ENCODE measurements around the gene KANSL1.

The KANSL1 gene

DNA sequence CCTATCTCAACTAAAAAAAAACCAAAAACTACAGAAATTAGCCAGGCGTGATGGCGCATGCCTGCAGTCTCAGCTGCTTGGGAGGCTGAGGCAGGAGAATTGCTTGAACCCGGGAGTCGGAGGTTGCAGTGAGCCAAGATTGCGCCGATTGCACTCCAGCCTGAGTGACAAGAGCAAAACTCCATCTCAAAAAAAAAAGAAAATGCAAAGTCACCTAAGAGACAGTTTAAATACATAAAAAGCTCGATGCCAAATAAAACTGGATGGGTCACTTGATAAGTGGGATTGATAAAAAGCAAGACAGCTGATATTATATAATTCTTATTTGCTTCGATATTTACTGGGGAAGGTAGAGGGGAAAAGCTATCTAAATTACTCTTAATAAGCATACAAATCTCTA lies 15.8 kb upstream of the KANSL1 start:
- Histone ChIP-seq H3K4me3 (ENCODE audit: control insufficient read depth in 1 of 7, extremely low read depth in 1 of 7, insufficient read depth in 4 of 7, low read depth in 2 of 7, low read length in 6 of 7) (no peak overlapping the region), H3K4me1 (ENCODE audit: control extremely low read depth in 1 of 4, control insufficient read depth in 4 of 4, insufficient read depth in 4 of 4, low read length in 3 of 4) (no peaks in the 10 kb centered on the region), H3K9me3 (ENCODE audit: control extremely low read depth in 1 of 5, control insufficient read depth in 4 of 5, insufficient read depth in 2 of 5, low read depth in 1 of 5, low read length in 4 of 5) (peaks cover 0 to 5% (median 0%) of the 10 kb centered on the region in 5 experiments), H3K36me3 (ENCODE audit: control insufficient read depth in 4 of 4, insufficient read depth in 4 of 4, low read length in 3 of 4) (peaks cover 0 to 14% (median 1%) of the 10 kb centered on the region in 4 experiments), H3K27ac (ENCODE audit: insufficient read depth in 1 of 2, low read depth in 1 of 2, low read length in 2 of 2, poor library complexity in 1 of 2, severe bottlenecking in 2 of 2) (no peak overlapping the region), H3K27me3 (replicated peaks in 2 of 5; ENCODE audit: control insufficient read depth in 4 of 5, insufficient read depth in 5 of 5, low read length in 4 of 5) (no peaks in the 10 kb centered on the region)
- ChIA-PET POLR2A (no interaction called here), CTCF (interaction anchor here (0.6 to 1.7 kb wide), 5 partner anchors 10 to 165 kb away, joined by 3 to 5 read pairs (median 3); partner anchors contain the start of gene KANSL1)
- WGBS (ENCODE audit: insufficient coverage), result 91% methylated on average over 6 of the region's 8 CpGs
- DNase-seq, result no peak

- no peaks in the 10 kb centered on the region for H3K27me3 ChIP-seq (replicated peaks in 2 of 5; ENCODE audit: control insufficient read depth in 4 of 5, insufficient read depth in 5 of 5, low read length in 4 of 5)
- CTCF ChIA-PET, result interaction anchor here (1.1 kb wide), 1 partner anchor 13 kb away, joined by 3 read pairs; the partner anchor contains the start of gene KANSL1
- peaks cover 0 to 5% (median 0%) of the 10 kb centered on the region in 5 experiments for H3K9me3 ChIP-seq (ENCODE audit: control extremely low read depth in 1 of 5, control insufficient read depth in 4 of 5, insufficient read depth in 2 of 5, low read depth in 1 of 5, low read length in 4 of 5)
- no peak overlapping the region for H3K27ac ChIP-seq (ENCODE audit: insufficient read depth in 1 of 2, low read depth in 1 of 2, low read length in 2 of 2, poor library complexity in 1 of 2, severe bottlenecking in 2 of 2)
- H3K4me3 ChIP-seq (ENCODE audit: control insufficient read depth in 1 of 7, extremely low read depth in 1 of 7, insufficient read depth in 4 of 7, low read depth in 2 of 7, low read length in 6 of 7), result no peak overlapping the region
- peaks cover 0 to 14% (median 1%) of the 10 kb centered on the region in 4 experiments for H3K36me3 ChIP-seq (ENCODE audit: control insufficient read depth in 4 of 4, insufficient read depth in 4 of 4, low read length in 3 of 4)
- H3K4me1 ChIP-seq (ENCODE audit: control extremely low read depth in 1 of 4, control insufficient read depth in 4 of 4, insufficient read depth in 4 of 4, low read length in 3 of 4), result no peaks in the 10 kb centered on the region
- no peak for DNase-seq
- POLR2A ChIA-PET, result no interaction called here
These were observed 12.7 kb upstream of the KANSL1 start for GRCh38 chr17:46205975-46206374.

DNA sequence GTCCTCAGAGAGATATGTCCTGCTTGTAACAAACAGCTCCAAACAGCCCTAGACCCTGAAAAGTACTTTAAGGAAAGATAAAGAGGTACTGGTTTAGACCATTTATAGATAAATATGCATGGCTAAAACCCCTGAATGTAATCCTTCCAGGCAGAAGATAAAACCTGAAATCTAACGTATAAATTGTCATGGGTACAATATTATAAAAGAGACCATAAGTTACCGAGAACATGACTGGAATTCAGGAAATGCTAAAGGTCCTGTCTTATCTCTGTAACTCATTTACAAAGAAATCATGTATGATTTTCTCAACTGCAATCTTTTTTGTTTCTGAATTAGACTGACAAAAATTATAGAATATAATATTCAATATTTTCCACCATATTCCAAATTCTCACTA lies 9.2 kb upstream of the KANSL1 start:
- H3K9me3 ChIP-seq (ENCODE audit: control extremely low read depth in 1 of 5, control insufficient read depth in 4 of 5, insufficient read depth in 2 of 5, low read depth in 1 of 5, low read length in 4 of 5), result peaks cover 0 to 5% (median 0%) of the 10 kb centered on the region in 5 experiments

GRCh38 chr17:46201491-46201890 lies 8.3 kb upstream of the KANSL1 start:
- WGBS (ENCODE audit: insufficient coverage), result 95% methylated on average over 2 of the region's 3 CpGs

More for the DNA sequence above, 9.2 kb upstream of the KANSL1 start:
- peaks cover 0 to 6% (median 0%) of the 10 kb centered on the region in 4 experiments for H3K4me1 ChIP-seq (ENCODE audit: control extremely low read depth in 1 of 4, control insufficient read depth in 4 of 4, insufficient read depth in 4 of 4, low read length in 3 of 4)
- WGBS (ENCODE audit: insufficient coverage), result 40% methylated on average over 1 of the region's 2 CpGs
- no peaks in the 10 kb centered on the region for H3K27me3 ChIP-seq (replicated peaks in 2 of 5; ENCODE audit: control insufficient read depth in 4 of 5, insufficient read depth in 5 of 5, low read length in 4 of 5)
- no peak overlapping the region for H3K4me3 ChIP-seq (ENCODE audit: control insufficient read depth in 1 of 7, extremely low read depth in 1 of 7, insufficient read depth in 4 of 7, low read depth in 2 of 7, low read length in 6 of 7)
- POLR2A ChIA-PET, result no interaction called here
- CTCF ChIA-PET, result interaction anchor here (1.5 to 3.2 kb wide), 3 partner anchors 8 to 10 kb away, joined by 4 to 14 read pairs (median 6); partner anchors contain the start of gene KANSL1
- no peak for DNase-seq
- peaks cover 0 to 8% (median 0%) of the 10 kb centered on the region in 4 experiments for H3K36me3 ChIP-seq (ENCODE audit: control insufficient read depth in 4 of 4, insufficient read depth in 4 of 4, low read length in 3 of 4)
- no peak overlapping the region for H3K27ac ChIP-seq (ENCODE audit: insufficient read depth in 1 of 2, low read depth in 1 of 2, low read length in 2 of 2, poor library complexity in 1 of 2, severe bottlenecking in 2 of 2)

DNA sequence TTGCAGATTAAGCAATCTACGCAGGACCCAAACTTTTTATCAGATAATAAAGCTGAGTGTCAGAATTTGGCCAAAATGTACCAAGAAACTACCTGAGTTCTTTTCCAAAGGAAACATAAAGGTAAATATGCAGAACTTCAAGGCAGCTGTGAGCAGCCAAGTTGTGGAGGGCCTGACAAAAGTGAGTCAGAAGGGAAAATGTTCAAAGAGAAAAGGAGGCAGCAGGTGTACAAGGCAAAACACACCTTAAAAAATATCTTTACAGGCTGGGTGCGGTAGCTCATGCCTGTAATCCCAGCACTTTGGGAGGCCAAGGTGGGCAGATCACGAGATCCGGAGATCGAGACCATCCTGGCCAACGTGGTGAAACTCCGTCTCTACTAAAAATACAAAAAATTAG lies 7.0 kb upstream of the KANSL1 start:
- no peak for DNase-seq
- H3K27me3 ChIP-seq (replicated peaks in 2 of 5; ENCODE audit: control insufficient read depth in 4 of 5, insufficient read depth in 5 of 5, low read length in 4 of 5), result no peaks in the 10 kb centered on the region
- ChIA-PET CTCF (interaction anchor here (2.0 to 3.2 kb wide), 2 partner anchors 12 to 15 kb away, joined by 5 to 14 read pairs; no protein-coding TSS in a partner anchor), POLR2A (no interaction called here)
- peaks cover 0 to 14% (median 5%) of the 10 kb centered on the region in 4 experiments for H3K4me1 ChIP-seq (ENCODE audit: control extremely low read depth in 1 of 4, control insufficient read depth in 4 of 4, insufficient read depth in 4 of 4, low read length in 3 of 4)
- H3K4me3 ChIP-seq (ENCODE audit: control insufficient read depth in 1 of 7, extremely low read depth in 1 of 7, insufficient read depth in 4 of 7, low read depth in 2 of 7, low read length in 6 of 7), result no peak overlapping the region
- no peaks in the 10 kb centered on the region for H3K9me3 ChIP-seq (ENCODE audit: control extremely low read depth in 1 of 5, control insufficient read depth in 4 of 5, insufficient read depth in 2 of 5, low read depth in 1 of 5, low read length in 4 of 5)
- WGBS (ENCODE audit: insufficient coverage), result 86% methylated on average over 7 of the region's 7 CpGs
- no peaks in the 10 kb centered on the region for H3K36me3 ChIP-seq (ENCODE audit: control insufficient read depth in 4 of 4, insufficient read depth in 4 of 4, low read length in 3 of 4)
- no peak overlapping the region for H3K27ac ChIP-seq (ENCODE audit: insufficient read depth in 1 of 2, low read depth in 1 of 2, low read length in 2 of 2, poor library complexity in 1 of 2, severe bottlenecking in 2 of 2)

More at GRCh38 chr17:46201491-46201890, 8.3 kb upstream of the KANSL1 start:
- Histone ChIP-seq H3K27me3 (replicated peaks in 2 of 5; ENCODE audit: control insufficient read depth in 4 of 5, insufficient read depth in 5 of 5, low read length in 4 of 5) (no peaks in the 10 kb centered on the region), H3K4me3 (ENCODE audit: control insufficient read depth in 1 of 7, extremely low read depth in 1 of 7, insufficient read depth in 4 of 7, low read depth in 2 of 7, low read length in 6 of 7) (no peak overlapping the region), H3K27ac (ENCODE audit: insufficient read depth in 1 of 2, low read depth in 1 of 2, low read length in 2 of 2, poor library complexity in 1 of 2, severe bottlenecking in 2 of 2) (no peak overlapping the region), H3K4me1 (ENCODE audit: control extremely low read depth in 1 of 4, control insufficient read depth in 4 of 4, insufficient read depth in 4 of 4, low read length in 3 of 4) (peaks cover 0 to 7% (median 0%) of the 10 kb centered on the region in 4 experiments), H3K9me3 (ENCODE audit: control extremely low read depth in 1 of 5, control insufficient read depth in 4 of 5, insufficient read depth in 2 of 5, low read depth in 1 of 5, low read length in 4 of 5) (peaks cover 0 to 5% (median 0%) of the 10 kb centered on the region in 5 experiments), H3K36me3 (ENCODE audit: control insufficient read depth in 4 of 4, insufficient read depth in 4 of 4, low read length in 3 of 4) (peaks cover 0 to 8% (median 0%) of the 10 kb centered on the region in 4 experiments)
- POLR2A ChIA-PET, result interaction anchor here (0.6 kb wide), 1 partner anchor 230 kb away, joined by 3 read pairs; no protein-coding TSS in a partner anchor
- CTCF ChIA-PET, result interaction anchor here (1.5 to 3.2 kb wide), 3 partner anchors 8 to 11 kb away, joined by 4 to 14 read pairs (median 6); partner anchors contain the start of gene KANSL1
- DNase-seq, result no peak

DNA sequence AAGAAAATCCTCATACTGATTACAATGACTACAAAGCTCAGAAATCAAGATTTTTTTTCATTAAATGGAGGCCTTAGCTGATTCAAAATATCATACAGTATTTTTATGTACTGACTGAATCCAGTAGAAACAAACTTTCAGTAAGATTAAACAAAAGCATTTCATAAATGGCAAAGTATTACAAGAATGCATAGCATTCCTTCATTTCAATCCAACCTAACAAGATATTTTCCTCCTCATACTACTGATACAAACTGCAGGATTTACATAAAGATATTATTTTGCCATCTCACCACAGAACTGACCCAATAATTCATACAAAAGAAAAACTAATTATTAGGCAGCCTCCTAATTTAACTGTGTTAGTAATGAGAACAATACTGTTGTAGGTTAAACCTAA lies 6.2 kb upstream of the KANSL1 start:
- ChIA-PET CTCF (interaction anchor here (1.1 to 3.2 kb wide), 7 partner anchors 10 to 154 kb away, joined by 3 to 14 read pairs (median 5); no protein-coding TSS in a partner anchor), POLR2A (no interaction called here)
- peaks cover 0 to 22% (median 12%) of the 10 kb centered on the region in 4 experiments for H3K4me1 ChIP-seq (ENCODE audit: control extremely low read depth in 1 of 4, control insufficient read depth in 4 of 4, insufficient read depth in 4 of 4, low read length in 3 of 4)
- no peaks in the 10 kb centered on the region for H3K9me3 ChIP-seq (ENCODE audit: control extremely low read depth in 1 of 5, control insufficient read depth in 4 of 5, insufficient read depth in 2 of 5, low read depth in 1 of 5, low read length in 4 of 5)
- H3K4me3 ChIP-seq (ENCODE audit: control insufficient read depth in 1 of 7, extremely low read depth in 1 of 7, insufficient read depth in 4 of 7, low read depth in 2 of 7, low read length in 6 of 7), result no peak overlapping the region
- no peaks in the 10 kb centered on the region for H3K36me3 ChIP-seq (ENCODE audit: control insufficient read depth in 4 of 4, insufficient read depth in 4 of 4, low read length in 3 of 4)
- no peak for DNase-seq
- no peak overlapping the region for H3K27ac ChIP-seq (ENCODE audit: insufficient read depth in 1 of 2, low read depth in 1 of 2, low read length in 2 of 2, poor library complexity in 1 of 2, severe bottlenecking in 2 of 2)
- no peaks in the 10 kb centered on the region for H3K27me3 ChIP-seq (replicated peaks in 2 of 5; ENCODE audit: control insufficient read depth in 4 of 5, insufficient read depth in 5 of 5, low read length in 4 of 5)

DNA sequence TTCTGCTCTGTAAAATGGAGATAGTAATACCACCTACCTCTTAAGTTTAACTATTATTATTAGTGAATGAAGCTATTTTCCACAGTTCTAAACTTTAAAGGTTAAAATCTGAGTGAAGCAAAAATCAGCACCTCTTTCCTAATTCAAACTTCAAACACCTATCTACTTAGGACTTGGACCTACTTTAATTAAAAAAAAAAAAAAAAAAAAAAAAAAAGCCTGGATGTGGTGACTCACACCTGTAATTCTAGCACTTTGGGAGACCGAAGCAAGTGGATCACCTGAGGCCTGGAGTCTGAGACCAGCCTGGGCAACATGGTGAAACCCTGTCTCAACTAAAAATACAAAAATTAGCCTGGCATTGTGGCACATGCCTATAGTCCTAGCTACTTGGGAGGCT lies 5.0 kb upstream of the KANSL1 start:
- CTCF ChIA-PET, result interaction anchor here (0.7 to 1.3 kb wide), 5 partner anchors 11 to 156 kb away, joined by 3 to 11 read pairs (median 5); no protein-coding TSS in a partner anchor
- Histone ChIP-seq H3K27me3 (replicated peaks in 2 of 5; ENCODE audit: control insufficient read depth in 4 of 5, insufficient read depth in 5 of 5, low read length in 4 of 5) (no peaks in the 10 kb centered on the region), H3K4me1 (ENCODE audit: control extremely low read depth in 1 of 4, control insufficient read depth in 4 of 4, insufficient read depth in 4 of 4, low read length in 3 of 4) (peaks cover 0 to 28% (median 16%) of the 10 kb centered on the region in 4 experiments), H3K27ac (ENCODE audit: insufficient read depth in 1 of 2, low read depth in 1 of 2, low read length in 2 of 2, poor library complexity in 1 of 2, severe bottlenecking in 2 of 2) (no peak overlapping the region), H3K9me3 (ENCODE audit: control extremely low read depth in 1 of 5, control insufficient read depth in 4 of 5, insufficient read depth in 2 of 5, low read depth in 1 of 5, low read length in 4 of 5) (no peaks in the 10 kb centered on the region), H3K4me3 (ENCODE audit: control insufficient read depth in 1 of 7, extremely low read depth in 1 of 7, insufficient read depth in 4 of 7, low read depth in 2 of 7, low read length in 6 of 7) (no peak overlapping the region), H3K36me3 (ENCODE audit: control insufficient read depth in 4 of 4, insufficient read depth in 4 of 4, low read length in 3 of 4) (no peaks in the 10 kb centered on the region)
- 100% methylated on average over 1 of the region's 1 CpG for WGBS (ENCODE audit: insufficient coverage)
- POLR2A ChIA-PET, result no interaction called here
- no peak for DNase-seq
